Measurements from ENCODE around the gene PIAS2.
"Not testable (repeated sequence)": the region's sequence is repeated elsewhere in the genome, so short reads cannot be mapped to it uniquely, and the experiment has no call there.

The PIAS2 gene

GRCh38 chr18:46832849-46833248, 84.5 kb downstream of the PIAS2 start:
- CTCF ChIA-PET, result interaction anchor here (1.8 kb wide), 1 partner anchor 11 kb away, joined by 6 read pairs; no protein-coding TSS in a partner anchor
- DNase-seq (ENCODE audit: extremely low spot score), result no peak
- no peak for TF ChIP-seq CTCF (IDR thresholded peaks at IDR 0.05; ENCODE audit: control extremely low read depth, extremely low read depth, low read depth, missing control alignments)
- POLR2A ChIA-PET, result no interaction called here

- DNase-seq (ENCODE audit: extremely low spot score); POLR2A ChIA-PET: not testable (repeated sequence)
- CTCF ChIA-PET, result interaction anchor here (1.8 kb wide), 1 partner anchor 11 kb away, joined by 6 read pairs; no protein-coding TSS in a partner anchor
Measured at GRCh38 chr18:46832422-46832821, 84.9 kb downstream of the PIAS2 start.

GRCh38 chr18:46831434-46831833, 85.9 kb downstream of the PIAS2 start:
- ChIA-PET POLR2A (no interaction called here), CTCF (interaction anchor here (1.8 kb wide), 1 partner anchor 10 kb away, joined by 6 read pairs; no protein-coding TSS in a partner anchor)
- DNase-seq (ENCODE audit: extremely low spot score), result no peak
- TF ChIP-seq CTCF (IDR thresholded peaks at IDR 0.05; ENCODE audit: control extremely low read depth, extremely low read depth, low read depth, missing control alignments), result no peak

- CTCF ChIA-PET, result no interaction called here
- no peak for TF ChIP-seq CTCF (IDR thresholded peaks at IDR 0.05; ENCODE audit: control extremely low read depth, extremely low read depth, low read depth, missing control alignments)
- DNase-seq (ENCODE audit: extremely low spot score), result no peak
- POLR2A ChIA-PET, result no interaction called here
Measured at GRCh38 chr18:46830633-46831032, 86.7 kb downstream of the PIAS2 start.

- DNase-seq (ENCODE audit: extremely low spot score), result no peak
- CTCF ChIA-PET, result interaction anchor here (0.8 to 1.0 kb wide), 2 partner anchors 8 to 33 kb away, joined by 3 to 4 read pairs; no protein-coding TSS in a partner anchor
- POLR2A ChIA-PET, result no interaction called here
- TF ChIP-seq CTCF (IDR thresholded peaks at IDR 0.05; ENCODE audit: control extremely low read depth, extremely low read depth, low read depth, missing control alignments), result no peak
Measured at GRCh38 chr18:46829947-46830346, 87.4 kb downstream of the PIAS2 start.

GRCh38 chr18:46829531-46829930, 87.8 kb downstream of the PIAS2 start:
- POLR2A ChIA-PET, result no interaction called here
- CTCF ChIA-PET, result interaction anchor here (0.8 to 1.0 kb wide), 2 partner anchors 8 to 32 kb away, joined by 3 to 4 read pairs; no protein-coding TSS in a partner anchor
- TF ChIP-seq CTCF (IDR thresholded peaks at IDR 0.05; ENCODE audit: control extremely low read depth, extremely low read depth, low read depth, missing control alignments), result no peak
- DNase-seq (ENCODE audit: extremely low spot score), result no peak

GRCh38 chr18:46821856-46822711, 95.2 kb downstream of the PIAS2 start:
- no peak for TF ChIP-seq CTCF (IDR thresholded peaks at IDR 0.05; ENCODE audit: control extremely low read depth, extremely low read depth, low read depth, missing control alignments)
- DNase-seq (ENCODE audit: extremely low spot score), result no peak
- ChIA-PET CTCF (interaction anchor here (1.7 kb wide), 1 partner anchor 10 kb away, joined by 6 read pairs; no protein-coding TSS in a partner anchor), POLR2A (no interaction called here)
